HG03060 (cell line): ENCODE results near the gene FAM110A.
A peak's percentile ranks its signal among the peaks of the same experiment; 100 is the strongest.
"Not testable (repeated sequence)": the region's sequence is repeated elsewhere in the genome, so short reads cannot be mapped to it uniquely, and the experiment has no call there.

Source experiments
- ATAC-seq: cut with Tn5 transposase; IDR thresholded peaks from one replicate; pipeline ENCODE4 v1.9.1; 2021; ENCODE audit warnings: low read depth, moderate number of reproducible peaks; ENCODE audit not compliant: unreplicated experiment

FAM110A gene

GRCh38 chr20:822651-823573 lies 10.6 kb upstream of the FAM110A start:
- ATAC-seq, result no peak

GRCh38 chr20:823574-823902 lies 10.0 kb upstream of the FAM110A start:
- no peak for ATAC-seq

GRCh38 chr20:824490-824889 lies 9.0 kb upstream of the FAM110A start:
- no peak for ATAC-seq

GRCh38 chr20:824916-825315 lies 8.6 kb upstream of the FAM110A start:
- ATAC-seq, result no peak

GRCh38 chr20:825710-826421 lies 7.6 kb upstream of the FAM110A start:
- ATAC-seq, result no peak

GRCh38 chr20:826695-827323 lies 6.7 kb upstream of the FAM110A start:
- ATAC-seq, result no peak

- ATAC-seq, result not testable (repeated sequence)
These were observed 5.5 kb upstream of the FAM110A start for GRCh38 chr20:827981-828380.

GRCh38 chr20:828987-829386 lies 4.5 kb upstream of the FAM110A start:
- ATAC-seq, result no peak

- no peak for ATAC-seq
These were observed 4.0 kb upstream of the FAM110A start for GRCh38 chr20:829551-829950.

GRCh38 chr20:830011-830521 lies 3.4 kb upstream of the FAM110A start:
- no peak for ATAC-seq

GRCh38 chr20:831251-831650 lies 2.3 kb upstream of the FAM110A start:
- ATAC-seq, result no peak

GRCh38 chr20:831956-832355 lies 1.6 kb upstream of the FAM110A start:
- no peak for ATAC-seq

GRCh38 chr20:833121-833449 lies 430 bp upstream of the FAM110A start:
- peak; percentile 6 for ATAC-seq

- ATAC-seq, result peak; percentile 3
These were observed 734 bp downstream of the FAM110A start for GRCh38 chr20:834151-834746.

GRCh38 chr20:835608-836045 lies 2.1 kb downstream of the FAM110A start:
- ATAC-seq, result no peak

GRCh38 chr20:836190-836589 lies 2.7 kb downstream of the FAM110A start:
- ATAC-seq, result no peak

GRCh38 chr20:839015-839414 lies 5.5 kb downstream of the FAM110A start:
- no peak for ATAC-seq

- ATAC-seq, result no peak
These were observed 6.1 kb downstream of the FAM110A start for GRCh38 chr20:839626-840025.

GRCh38 chr20:840503-840857 lies 7.0 kb downstream of the FAM110A start:
- no peak for ATAC-seq

- no peak for ATAC-seq
These were observed 7.5 kb downstream of the FAM110A start for GRCh38 chr20:840858-841567.
